GM15510 (cell line): ENCODE measurements around the gene PRKAR1B.

Experiments used
- POLR2A ChIP-seq: IDR thresholded peaks from 3 replicates; pipeline ENCODE4 v1.6.1; 2011; ENCODE audit warnings: borderline replicate concordance; ENCODE audit not compliant: insufficient read length; ENCODE audit errors: extremely low read depth

PRKAR1B gene

DNA sequence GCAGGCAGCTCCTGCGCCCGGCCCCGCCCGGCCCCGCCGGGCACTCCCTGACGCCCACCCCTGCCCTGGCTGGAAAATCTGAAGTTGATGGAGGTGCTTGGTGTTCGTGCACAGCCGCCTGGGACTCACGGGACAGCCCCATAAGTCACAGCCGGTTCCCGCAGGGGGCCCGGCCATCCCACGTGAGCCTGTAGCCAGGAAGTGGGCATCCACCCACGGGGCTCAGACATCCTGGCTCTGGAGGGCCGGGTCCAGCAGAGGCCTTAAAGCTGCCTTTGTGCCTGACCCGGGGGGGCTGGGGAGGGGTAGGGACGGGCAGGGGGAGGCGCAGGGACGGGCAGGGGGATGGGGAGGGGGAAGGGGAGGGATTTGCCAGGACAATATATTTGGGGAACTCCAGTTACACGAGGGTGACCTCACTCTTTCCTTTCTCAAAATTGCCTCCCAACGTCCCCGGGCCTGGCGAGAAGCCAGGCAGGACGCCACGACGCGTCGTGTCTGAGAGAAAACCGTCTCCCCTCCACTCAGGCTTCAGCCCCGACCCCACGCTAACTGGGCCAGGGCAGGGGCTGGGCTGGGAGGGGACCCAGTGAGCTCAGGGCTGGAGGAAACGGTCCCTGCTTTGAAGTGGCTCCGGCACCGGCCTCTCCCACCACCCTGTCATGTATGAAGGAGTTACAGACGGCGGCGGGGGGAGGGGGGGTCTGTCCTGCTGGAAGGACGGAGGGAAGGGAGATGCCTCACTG, 125.3 kb downstream of the PRKAR1B start:
- peak; percentile 30 for TF ChIP-seq POLR2A

DNA sequence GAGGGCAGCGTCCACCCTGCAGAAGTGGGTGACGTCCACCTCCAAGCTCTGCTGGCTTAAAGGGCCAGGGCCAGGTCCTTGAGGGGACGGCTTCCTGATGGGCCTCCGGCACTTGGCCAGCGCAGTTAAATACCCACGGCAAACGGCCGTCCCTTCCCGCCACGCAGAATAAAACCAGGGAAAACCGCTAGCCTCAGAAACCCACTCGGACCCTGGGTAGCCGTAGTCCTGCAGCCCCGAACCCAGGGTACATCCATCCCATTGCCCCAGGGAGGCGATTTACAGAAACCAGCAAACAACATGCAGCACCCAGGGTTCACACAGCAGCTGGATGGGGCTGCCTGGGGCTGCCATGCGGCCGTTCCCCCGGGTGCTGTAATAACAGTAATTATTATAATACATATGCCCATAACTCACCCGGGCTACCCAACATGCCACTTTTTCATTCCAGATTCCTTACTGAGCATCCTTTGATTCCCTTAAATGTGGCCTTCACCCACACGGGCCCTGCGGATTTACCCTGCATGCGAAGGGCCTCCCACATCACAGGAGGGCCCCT, 126.0 kb downstream of the PRKAR1B start:
- TF ChIP-seq POLR2A = no peak

- TF ChIP-seq POLR2A = no peak
Measured at GRCh38 chr7:600149-601035, 126.7 kb downstream of the PRKAR1B start.

DNA sequence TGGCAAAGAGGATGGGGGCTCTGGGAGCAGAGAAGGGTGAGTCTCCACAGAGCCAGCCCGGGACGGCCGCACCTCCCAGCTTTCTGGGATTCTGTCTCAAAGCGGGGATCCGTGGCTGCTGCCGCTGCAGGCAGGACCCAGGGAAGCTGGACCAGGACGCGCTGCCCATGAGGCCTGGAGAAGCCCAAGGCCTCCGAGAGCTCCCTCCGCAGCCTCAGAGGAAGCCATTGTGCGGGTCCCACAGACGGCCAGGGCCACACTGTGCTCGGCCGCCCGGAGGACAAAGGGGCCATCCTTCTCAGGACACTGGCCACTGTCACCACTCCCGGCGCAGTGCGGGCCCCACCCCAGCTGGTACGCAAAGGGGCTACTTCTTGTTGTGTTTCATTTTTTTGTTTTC, 128.2 kb downstream of the PRKAR1B start:
- no peak for TF ChIP-seq POLR2A

GRCh38 chr7:597348-598178, 129.5 kb downstream of the PRKAR1B start:
- no peak for TF ChIP-seq POLR2A

- no peak for TF ChIP-seq POLR2A
Measured at GRCh38 chr7:596819-597182, 130.3 kb downstream of the PRKAR1B start.

DNA sequence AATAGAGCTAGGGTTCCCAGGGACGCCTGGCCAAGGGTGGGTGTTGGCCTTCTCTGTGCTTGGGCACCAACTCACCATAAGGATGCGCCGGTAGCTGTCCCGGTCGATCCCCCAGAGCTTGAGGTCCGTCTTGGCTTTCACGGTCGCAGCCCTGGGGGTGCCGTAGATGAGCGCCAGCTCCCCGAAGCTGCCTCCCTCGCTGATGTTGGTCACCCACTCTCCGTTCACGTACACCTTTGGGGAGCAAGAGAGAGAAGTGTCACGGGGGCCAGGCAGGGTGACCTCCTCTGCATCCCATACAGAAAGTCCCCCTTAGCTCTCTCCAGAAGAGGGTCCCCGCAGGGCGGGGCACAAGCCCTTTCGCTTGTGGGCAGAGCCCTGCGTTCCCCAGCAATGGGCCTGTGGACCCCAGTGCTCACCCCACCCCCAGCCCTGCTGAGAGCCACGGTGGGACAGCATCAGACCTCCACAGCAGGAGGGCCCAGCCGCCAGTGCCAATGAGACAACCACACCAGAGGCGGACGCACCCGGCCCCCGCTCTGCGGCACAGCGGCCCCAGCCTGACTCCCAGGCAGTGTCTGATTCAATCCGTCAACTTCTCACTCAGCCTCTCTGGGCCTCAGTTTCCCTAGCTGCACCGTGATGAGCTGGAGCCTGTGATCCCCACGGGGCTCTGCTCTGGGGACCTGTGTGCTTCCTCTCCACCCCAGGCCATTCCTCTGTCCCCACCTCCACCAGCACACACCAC, 130.8 kb downstream of the PRKAR1B start:
- TF ChIP-seq POLR2A = no peak

DNA sequence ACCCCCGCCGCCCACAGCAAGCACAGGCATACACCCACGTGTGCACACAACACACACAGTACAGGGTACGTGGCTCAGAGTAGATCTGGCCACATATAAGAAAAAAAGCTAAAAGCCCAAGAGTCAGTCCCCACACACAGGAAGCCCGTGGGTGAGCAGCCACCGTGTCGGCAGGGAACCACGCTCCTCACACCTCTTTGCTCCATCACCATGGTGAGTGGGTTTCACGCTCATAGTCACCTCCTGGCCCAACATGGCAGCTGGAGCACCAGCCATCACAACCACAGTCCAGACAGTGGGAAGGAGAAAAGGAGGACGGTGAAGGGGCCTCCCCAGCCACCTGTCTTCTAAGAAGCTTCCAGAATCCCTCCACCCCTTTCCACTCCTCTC, 131.5 kb downstream of the PRKAR1B start:
- TF ChIP-seq POLR2A = no peak

GRCh38 chr7:594920-595620, 132.0 kb downstream of the PRKAR1B start:
- no peak for TF ChIP-seq POLR2A

- TF ChIP-seq POLR2A = no peak
Measured at GRCh38 chr7:594212-594913, 132.7 kb downstream of the PRKAR1B start.

GRCh38 chr7:593324-594115, 133.6 kb downstream of the PRKAR1B start:
- no peak for TF ChIP-seq POLR2A
